Muscle of back (tissue), 10 donors: Measurements from ENCODE around the gene GP2. TPM values are rescaled to one million over a fixed set of nuclear protein-coding genes. Genes with fewer than 3 reads are reported as not detected.

Experiments used
- polyA plus RNA-seq, 10 donors: library from polyadenylated mRNA; unstranded; fragments of 120-200 nt; gene quantifications; one replicate each; pipeline ENCODE4 v1.2.1, GENCODE V29; 2013; ENCODE audit not compliant: insufficient read length in 10 of 10

GP2 gene
- polyA plus RNA-seq, 10 donors, result 0.05 TPM; not detected in 9

Other genes starting within 250 kb of the GP2 start
- gene UMOD, start 25.2 kb upstream of the GP2 start, polyA plus RNA-seq, result under 1 TPM in 2 of 10 donors, not detected in 8; 0.17 to 0.18 TPM
- not detected for gene PDILT, start 77.2 kb upstream of the GP2 start, polyA plus RNA-seq
- gene ACSM5, start 82.0 kb upstream of the GP2 start, polyA plus RNA-seq, result 1 to 10 TPM in 1 of 10 donors, under 1 TPM in 7, not detected in 2; 0.17 to 2.9 (median 0.34) TPM
- under 1 TPM; 0.12 to 0.62 (median 0.34) TPM for gene ACSM2A, start 124.0 kb upstream of the GP2 start, polyA plus RNA-seq
- 1 to 10 TPM in 1 of 10 donors, under 1 TPM in 8, not detected in 1; 0.19 to 1.2 (median 0.45) TPM for gene ACSM2B, start 248.9 kb upstream of the GP2 start, polyA plus RNA-seq